T1000 (cell line): ENCODE data around the gene PIGM.

Experiments used
- DNase-seq: peaks from one replicate; lab custom pipeline; 2025; ENCODE audit warnings: mixed read lengths; lab: John Stamatoyannopoulos, UW

Gene PIGM

GRCh38 chr1:159989581-159989980 lies 42.2 kb downstream of the PIGM start:
- no peak for DNase-seq

GRCh38 chr1:159988006-159988405 lies 43.8 kb downstream of the PIGM start:
- DNase-seq = no peak

GRCh38 chr1:159987186-159987585 lies 44.6 kb downstream of the PIGM start:
- no peak for DNase-seq

GRCh38 chr1:159986531-159986930 lies 45.3 kb downstream of the PIGM start:
- DNase-seq = no peak

GRCh38 chr1:159986093-159986492 lies 45.7 kb downstream of the PIGM start:
- DNase-seq = no peak

- no peak for DNase-seq
These were observed 46.3 kb downstream of the PIGM start for GRCh38 chr1:159985473-159985872.

GRCh38 chr1:159983681-159984080 lies 48.1 kb downstream of the PIGM start:
- no peak for DNase-seq

GRCh38 chr1:159982280-159982679 lies 49.5 kb downstream of the PIGM start:
- no peak for DNase-seq

- DNase-seq = no peak
These were observed 50.3 kb downstream of the PIGM start for GRCh38 chr1:159981351-159982055.

- no peak for DNase-seq
These were observed 51.0 kb downstream of the PIGM start for GRCh38 chr1:159980786-159981185.

GRCh38 chr1:159980076-159980475 lies 51.7 kb downstream of the PIGM start:
- no peak for DNase-seq

GRCh38 chr1:159979257-159979656 lies 52.5 kb downstream of the PIGM start:
- no peak for DNase-seq

GRCh38 chr1:159978107-159978398 lies 53.7 kb downstream of the PIGM start:
- no peak for DNase-seq

- no peak for DNase-seq
These were observed 54.3 kb downstream of the PIGM start for GRCh38 chr1:159977364-159978106.
